IPS-18a (cell line): ENCODE data around the gene DAB2IP.

Source experiments
- H3K27ac ChIP-seq: one replicate; pipeline ENCODE4 v1.5.1; 2013; ENCODE audit warnings: low read length
- H3K27me3 ChIP-seq: one replicate; pipeline ENCODE4 v1.6.1; 2013; ENCODE audit warnings: mild to moderate bottlenecking, low read length; ENCODE audit not compliant: control insufficient read depth, insufficient read depth
- H3K36me3 ChIP-seq: one replicate; pipeline ENCODE4 v1.6.1; 2013; ENCODE audit warnings: low read depth, low read length; ENCODE audit not compliant: control insufficient read depth
- H3K4me1 ChIP-seq: one replicate; pipeline ENCODE4 v1.6.1; 2013; ENCODE audit warnings: low read depth, low read length; ENCODE audit not compliant: control insufficient read depth
- H3K4me3 ChIP-seq: one replicate; pipeline ENCODE4 v1.5.1; 2013; ENCODE audit warnings: low read length
- H3K9ac ChIP-seq: one replicate; pipeline ENCODE4 v1.6.1; 2013; ENCODE audit warnings: mild to moderate bottlenecking, low read length, moderate library complexity
- H3K9me3 ChIP-seq: one replicate; pipeline ENCODE4 v1.6.1; 2013; ENCODE audit warnings: low read depth, low read length; ENCODE audit not compliant: control insufficient read depth

The DAB2IP gene

GRCh38 chr9:121628401-121628800, 23.0 kb upstream of the DAB2IP start:
- H3K27ac ChIP-seq = no peak overlapping the region
- H3K9me3 ChIP-seq = no peaks in the 10 kb centered on the region
- H3K4me1 ChIP-seq = no peaks in the 10 kb centered on the region
- no peaks in the 10 kb centered on the region for H3K27me3 ChIP-seq
- H3K9ac ChIP-seq = no peak overlapping the region
- H3K36me3 ChIP-seq = no peaks in the 10 kb centered on the region
- H3K4me3 ChIP-seq = no peak overlapping the region

- H3K4me3 ChIP-seq = no peak overlapping the region
- no peaks in the 10 kb centered on the region for H3K36me3 ChIP-seq
- H3K27me3 ChIP-seq = no peaks in the 10 kb centered on the region
- H3K9ac ChIP-seq = no peak overlapping the region
- no peak overlapping the region for H3K27ac ChIP-seq
- no peaks in the 10 kb centered on the region for H3K9me3 ChIP-seq
- no peaks in the 10 kb centered on the region for H3K4me1 ChIP-seq
Measured at GRCh38 chr9:121631115-121631514, 20.3 kb upstream of the DAB2IP start.

- H3K36me3 ChIP-seq = no peaks in the 10 kb centered on the region
- H3K4me3 ChIP-seq = no peak overlapping the region
- no peaks in the 10 kb centered on the region for H3K9me3 ChIP-seq
- no peak overlapping the region for H3K27ac ChIP-seq
- H3K9ac ChIP-seq = no peak overlapping the region
- no peaks in the 10 kb centered on the region for H3K4me1 ChIP-seq
- no peaks in the 10 kb centered on the region for H3K27me3 ChIP-seq
Measured at GRCh38 chr9:121631978-121632418, 19.4 kb upstream of the DAB2IP start.

GRCh38 chr9:121633119-121633714, 18.2 kb upstream of the DAB2IP start:
- H3K27ac ChIP-seq = no peak overlapping the region
- H3K36me3 ChIP-seq = no peaks in the 10 kb centered on the region

GRCh38 chr9:121633736-121634135, 17.7 kb upstream of the DAB2IP start:
- Histone ChIP-seq H3K27ac (no peak overlapping the region), H3K36me3 (no peaks in the 10 kb centered on the region), H3K27me3 (no peaks in the 10 kb centered on the region), H3K9ac (no peak overlapping the region), H3K4me3 (no peak overlapping the region), H3K9me3 (no peaks in the 10 kb centered on the region), H3K4me1 (no peaks in the 10 kb centered on the region)

More at GRCh38 chr9:121633119-121633714, 18.2 kb upstream of the DAB2IP start:
- no peaks in the 10 kb centered on the region for H3K4me1 ChIP-seq
- no peak overlapping the region for H3K4me3 ChIP-seq
- H3K9ac ChIP-seq = no peak overlapping the region
- H3K9me3 ChIP-seq = no peaks in the 10 kb centered on the region
- H3K27me3 ChIP-seq = no peaks in the 10 kb centered on the region

- no peak overlapping the region for H3K27ac ChIP-seq
- no peak overlapping the region for H3K9ac ChIP-seq
- H3K36me3 ChIP-seq = no peaks in the 10 kb centered on the region
- no peaks in the 10 kb centered on the region for H3K9me3 ChIP-seq
- no peaks in the 10 kb centered on the region for H3K4me1 ChIP-seq
- no peaks in the 10 kb centered on the region for H3K27me3 ChIP-seq
- H3K4me3 ChIP-seq = no peak overlapping the region
Measured at GRCh38 chr9:121634329-121635261, 16.8 kb upstream of the DAB2IP start.

GRCh38 chr9:121635300-121635876, 16.0 kb upstream of the DAB2IP start:
- Histone ChIP-seq H3K4me3 (no peak overlapping the region), H3K36me3 (no peaks in the 10 kb centered on the region), H3K27ac (no peak overlapping the region), H3K4me1 (no peaks in the 10 kb centered on the region), H3K9ac (no peak overlapping the region), H3K9me3 (no peaks in the 10 kb centered on the region), H3K27me3 (no peaks in the 10 kb centered on the region)

- H3K36me3 ChIP-seq = no peaks in the 10 kb centered on the region
- H3K9ac ChIP-seq = no peak overlapping the region
- H3K27ac ChIP-seq = no peak overlapping the region
- H3K4me1 ChIP-seq = no peaks in the 10 kb centered on the region
- no peaks in the 10 kb centered on the region for H3K27me3 ChIP-seq
- H3K9me3 ChIP-seq = no peaks in the 10 kb centered on the region
- no peak overlapping the region for H3K4me3 ChIP-seq
Measured at GRCh38 chr9:121636341-121636865, 15.0 kb upstream of the DAB2IP start.

- no peaks in the 10 kb centered on the region for H3K27me3 ChIP-seq
- H3K9ac ChIP-seq = no peak overlapping the region
- H3K4me3 ChIP-seq = no peak overlapping the region
- H3K27ac ChIP-seq = no peak overlapping the region
- no peaks in the 10 kb centered on the region for H3K4me1 ChIP-seq
- H3K36me3 ChIP-seq = no peaks in the 10 kb centered on the region
- no peaks in the 10 kb centered on the region for H3K9me3 ChIP-seq
Measured at GRCh38 chr9:121636978-121637712, 14.3 kb upstream of the DAB2IP start.

GRCh38 chr9:121637713-121638220, 13.7 kb upstream of the DAB2IP start:
- H3K27me3 ChIP-seq = no peaks in the 10 kb centered on the region
- no peaks in the 10 kb centered on the region for H3K4me1 ChIP-seq
- H3K9ac ChIP-seq = no peak overlapping the region
- H3K4me3 ChIP-seq = no peak overlapping the region
- H3K9me3 ChIP-seq = no peaks in the 10 kb centered on the region
- no peak overlapping the region for H3K27ac ChIP-seq
- H3K36me3 ChIP-seq = no peaks in the 10 kb centered on the region

- H3K36me3 ChIP-seq = no peaks in the 10 kb centered on the region
- H3K4me3 ChIP-seq = no peak overlapping the region
- no peak overlapping the region for H3K27ac ChIP-seq
- H3K27me3 ChIP-seq = no peaks in the 10 kb centered on the region
- H3K9ac ChIP-seq = no peak overlapping the region
- no peaks in the 10 kb centered on the region for H3K9me3 ChIP-seq
- H3K4me1 ChIP-seq = no peaks in the 10 kb centered on the region
Measured at GRCh38 chr9:121638399-121638798, 13.0 kb upstream of the DAB2IP start.
